Osteoblast (primary cell): ENCODE results near the gene ARL2. TPM values are rescaled to one million over a fixed set of nuclear protein-coding genes. Genes with fewer than 3 reads are reported as not detected.

Source experiments
- DNase-seq: peaks from one replicate; pipeline ENCODE4 v3.0.0; 2011; ENCODE audit warnings: low spot score, mixed read lengths; ENCODE audit not compliant: insufficient read length; ENCODE audit errors: missing footprints
- H2AFZ ChIP-seq: 2 replicates; pipeline ENCODE4 v1.6.0; 2011; ENCODE audit warnings: mild to moderate bottlenecking, low read length
- H3K27ac ChIP-seq: 2 replicates; pipeline ENCODE4 v1.5.1; 2011; ENCODE audit warnings: mild to moderate bottlenecking, low read depth, low read length, moderate library complexity
- H3K27me3 ChIP-seq: 2 replicates; pipeline ENCODE4 v1.6.0; 2012; ENCODE audit warnings: mild to moderate bottlenecking, control low read depth, inconsistent platforms, low read length, moderate library complexity; ENCODE audit not compliant: insufficient read depth
- H3K36me3 ChIP-seq: 2 replicates; pipeline ENCODE4 v1.5.1; 2011; ENCODE audit warnings: mild to moderate bottlenecking, low read length, control low read depth, moderate library complexity; ENCODE audit not compliant: insufficient read depth
- H3K4me1 ChIP-seq: 2 replicates; pipeline ENCODE4 v1.5.1; 2011; ENCODE audit warnings: mild to moderate bottlenecking, low read length, control low read depth, moderate library complexity; ENCODE audit not compliant: insufficient read depth
- H3K4me2 ChIP-seq: 2 replicates; pipeline ENCODE4 v1.6.0; 2011; ENCODE audit warnings: mild to moderate bottlenecking, low read length; ENCODE audit not compliant: insufficient read depth
- H3K4me3 ChIP-seq: fragments of 200-600 bp; sonication (generic); 3 replicates; pipeline ENCODE4 v1.5.1; 2012; ENCODE audit warnings: mild to moderate bottlenecking, low read length, inconsistent platforms; ENCODE audit not compliant: insufficient read depth
- H3K79me2 ChIP-seq: 2 replicates; pipeline ENCODE4 v1.6.0; 2012; ENCODE audit warnings: mild to moderate bottlenecking, low read length, control low read depth, inconsistent platforms; ENCODE audit not compliant: insufficient read depth
- H3K9me3 ChIP-seq: 2 replicates; pipeline ENCODE4 v1.5.1; 2011; ENCODE audit warnings: low read depth, low read length, control low read depth
- H4K20me1 ChIP-seq: 2 replicates; pipeline ENCODE4 v1.6.0; 2012; ENCODE audit warnings: mild to moderate bottlenecking, low read length, control low read depth; ENCODE audit not compliant: insufficient read depth
- total RNA-seq: library from RNA; depleted of rRNA; stranded (reverse); fragments of >200 nt; gene quantifications from 2 replicates; pipeline ENCODE4 v1.2.3, GENCODE V29; 2012
- TF ChIP-seq, protein P1 (sequence below): IDR thresholded peaks from 2 replicates; pipeline ENCODE4 v1.5.1; 2011; ENCODE audit warnings: mild to moderate bottlenecking, low read depth, low read length, moderate library complexity; ENCODE audit errors: extremely low read depth

The ARL2 gene
- total RNA-seq, 1 donor, result 78.5 TPM

DNA sequence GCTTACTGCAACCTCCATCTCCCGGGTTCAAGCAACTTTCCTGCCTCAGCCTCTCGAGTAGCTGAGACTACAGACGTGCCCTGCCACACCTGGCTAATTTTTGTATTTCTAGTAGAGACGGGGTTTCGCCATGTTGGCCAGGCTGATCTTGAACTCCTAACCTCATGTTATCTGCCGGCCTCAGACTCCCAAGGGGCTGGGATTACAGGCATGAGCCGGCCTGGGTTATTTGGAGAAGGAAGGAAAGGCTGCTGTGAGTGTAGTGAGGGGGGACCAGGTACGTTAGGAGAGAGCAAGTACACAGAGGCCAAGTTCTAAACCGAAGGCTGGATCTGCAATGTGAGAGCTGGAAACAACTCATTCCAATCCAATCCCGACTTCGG lies 17.6 kb upstream of the ARL2 start:
- H2AFZ ChIP-seq, result peak overlapping the region; percentile 74
- H3K4me2 ChIP-seq, result peak overlapping the region; percentile 79

DNA sequence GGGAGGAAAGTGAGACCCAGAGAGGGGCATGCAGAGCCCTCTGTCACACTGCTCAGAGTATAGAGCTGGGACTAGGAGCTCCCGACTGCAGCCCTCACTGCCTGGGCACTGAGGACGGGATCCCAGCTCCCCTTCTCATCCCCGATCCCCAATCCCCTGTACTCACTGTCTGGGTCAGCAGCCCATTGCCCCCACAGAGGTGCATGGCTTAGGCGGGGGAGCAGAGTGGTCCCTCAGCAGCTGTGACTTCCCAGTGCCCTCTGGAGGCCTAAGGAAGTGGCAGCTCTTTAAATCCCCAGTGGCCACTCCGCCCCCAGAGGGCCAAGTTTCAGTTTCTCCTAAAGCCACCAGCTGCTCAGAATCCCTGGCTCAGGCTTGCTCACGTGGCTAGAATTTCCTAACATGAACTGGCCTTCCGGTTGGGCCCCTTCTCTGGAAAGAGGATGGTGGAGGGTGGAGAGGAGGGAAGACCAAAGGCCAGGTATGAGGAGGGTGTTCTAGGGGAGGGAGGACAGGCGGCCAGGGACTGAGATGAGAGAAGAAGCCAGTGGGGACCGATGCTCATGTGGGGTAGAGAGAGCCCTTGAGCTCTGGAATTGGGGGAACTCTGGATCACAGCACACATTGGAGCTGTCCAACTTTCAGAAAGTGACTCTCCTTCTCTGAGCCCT lies 17.1 kb upstream of the ARL2 start, which contains the start of gene BATF2:
BATF2 (minus strand) TSS at position 262 of the 671 bp plus-strand sequence; CDS start at position 205, 57 bp downstream.
- Histone ChIP-seq H4K20me1 (no peaks in the 10 kb centered on the region), H3K36me3 (no peaks in the 10 kb centered on the region), H3K27ac (peak within 1 kb of the TSS; percentile 8), H3K4me3 (peak within 1 kb of the TSS; percentile 67), H3K79me2 (no peaks in the 10 kb centered on the region), H3K4me2 (peak within 1 kb of the TSS; percentile 79), H3K4me1 (peaks cover 9% of the 10 kb centered on the region), H2AFZ (peak within 1 kb of the TSS; percentile 74), H3K27me3 (no peaks in the 10 kb centered on the region), H3K9me3 (no peaks in the 10 kb centered on the region)
- TF ChIP-seq, protein P1, sequence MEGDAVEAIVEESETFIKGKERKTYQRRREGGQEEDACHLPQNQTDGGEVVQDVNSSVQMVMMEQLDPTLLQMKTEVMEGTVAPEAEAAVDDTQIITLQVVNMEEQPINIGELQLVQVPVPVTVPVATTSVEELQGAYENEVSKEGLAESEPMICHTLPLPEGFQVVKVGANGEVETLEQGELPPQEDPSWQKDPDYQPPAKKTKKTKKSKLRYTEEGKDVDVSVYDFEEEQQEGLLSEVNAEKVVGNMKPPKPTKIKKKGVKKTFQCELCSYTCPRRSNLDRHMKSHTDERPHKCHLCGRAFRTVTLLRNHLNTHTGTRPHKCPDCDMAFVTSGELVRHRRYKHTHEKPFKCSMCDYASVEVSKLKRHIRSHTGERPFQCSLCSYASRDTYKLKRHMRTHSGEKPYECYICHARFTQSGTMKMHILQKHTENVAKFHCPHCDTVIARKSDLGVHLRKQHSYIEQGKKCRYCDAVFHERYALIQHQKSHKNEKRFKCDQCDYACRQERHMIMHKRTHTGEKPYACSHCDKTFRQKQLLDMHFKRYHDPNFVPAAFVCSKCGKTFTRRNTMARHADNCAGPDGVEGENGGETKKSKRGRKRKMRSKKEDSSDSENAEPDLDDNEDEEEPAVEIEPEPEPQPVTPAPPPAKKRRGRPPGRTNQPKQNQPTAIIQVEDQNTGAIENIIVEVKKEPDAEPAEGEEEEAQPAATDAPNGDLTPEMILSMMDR, result peak; percentile 23
- peak; percentile 90 for DNase-seq

More for the DNA sequence above, 17.6 kb upstream of the ARL2 start:
- no peaks in the 10 kb centered on the region for H4K20me1 ChIP-seq
- no peaks in the 10 kb centered on the region for H3K9me3 ChIP-seq
- no peak for DNase-seq
- H3K4me3 ChIP-seq, result peak overlapping the region; percentile 67
- no peaks in the 10 kb centered on the region for H3K36me3 ChIP-seq
- H3K27me3 ChIP-seq, result no peaks in the 10 kb centered on the region
- H3K4me1 ChIP-seq, result peaks cover 9% of the 10 kb centered on the region
- TF ChIP-seq, protein P1, result no peak
- no peaks in the 10 kb centered on the region for H3K79me2 ChIP-seq
- H3K27ac ChIP-seq, result peak overlapping the region; percentile 8

DNA sequence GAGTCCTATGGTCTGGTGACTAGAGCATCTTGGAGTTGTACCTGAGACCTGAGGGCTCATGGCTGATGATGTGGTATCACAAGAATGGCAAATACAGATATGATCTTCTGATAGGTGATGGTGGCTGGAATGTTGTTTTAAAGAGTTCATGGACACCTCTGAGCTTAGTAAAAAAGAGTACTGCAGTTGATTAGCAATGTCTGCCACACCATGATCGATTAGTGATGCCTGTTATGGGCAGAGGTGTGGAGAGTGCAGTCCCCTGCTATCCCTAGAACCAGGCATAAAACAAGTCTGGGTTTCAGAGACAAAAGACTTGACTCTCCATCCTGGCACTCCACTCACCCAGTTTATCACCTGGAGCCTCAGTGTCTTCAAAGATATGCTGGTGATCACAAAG lies 15.8 kb upstream of the ARL2 start:
- Histone ChIP-seq H3K36me3 (no peaks in the 10 kb centered on the region), H3K4me1 (peaks cover 9% of the 10 kb centered on the region), H2AFZ (no peak overlapping the region), H3K9me3 (no peaks in the 10 kb centered on the region), H3K79me2 (no peaks in the 10 kb centered on the region), H3K27me3 (no peaks in the 10 kb centered on the region), H3K27ac (no peak overlapping the region), H4K20me1 (no peaks in the 10 kb centered on the region), H3K4me2 (no peak overlapping the region), H3K4me3 (no peak overlapping the region)
- DNase-seq, result no peak
- TF ChIP-seq, protein P1, result no peak

DNA sequence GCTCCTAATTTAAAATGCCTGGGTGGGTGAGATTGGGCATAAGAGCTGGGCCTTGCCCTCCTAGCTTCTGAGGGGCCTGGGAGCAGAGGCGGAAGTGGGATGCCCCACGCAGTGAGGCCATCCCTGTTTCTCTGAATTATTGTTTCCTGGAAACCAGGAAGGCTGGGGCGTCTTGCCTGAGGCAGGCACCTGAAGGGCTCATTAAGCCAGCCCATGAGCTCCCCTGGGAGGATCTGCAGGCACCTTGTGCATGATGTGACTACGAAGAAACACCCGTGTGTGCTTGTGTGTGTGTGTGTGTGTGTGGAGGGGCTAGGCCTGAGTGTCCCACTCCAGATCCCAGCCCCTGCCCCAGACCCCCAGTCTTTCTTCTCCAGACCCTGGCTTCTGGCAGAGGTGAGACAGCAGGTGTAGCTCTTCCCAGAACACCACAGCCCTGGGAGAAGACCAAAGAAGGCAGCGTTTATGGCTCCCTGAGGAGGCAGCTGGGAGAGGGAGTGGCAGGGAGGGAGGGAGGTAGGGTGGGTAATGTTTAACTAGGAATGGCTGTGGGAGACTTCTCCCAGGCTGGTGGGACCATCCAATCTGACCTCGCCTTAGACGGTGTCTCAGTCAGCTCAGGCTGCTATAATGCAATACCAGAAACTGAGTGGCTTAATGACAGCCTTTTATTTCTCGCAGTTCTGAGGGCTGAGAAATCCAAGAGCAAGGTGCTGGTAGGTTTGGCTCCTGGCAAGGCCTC lies 15.1 kb upstream of the ARL2 start:
- no peak for DNase-seq
- H3K4me1 ChIP-seq, result peaks cover 9% of the 10 kb centered on the region
- H3K4me2 ChIP-seq, result no peak overlapping the region
- H3K9me3 ChIP-seq, result no peaks in the 10 kb centered on the region
- H2AFZ ChIP-seq, result no peak overlapping the region
- no peaks in the 10 kb centered on the region for H3K79me2 ChIP-seq
- no peaks in the 10 kb centered on the region for H4K20me1 ChIP-seq
- no peak overlapping the region for H3K27ac ChIP-seq
- H3K4me3 ChIP-seq, result no peak overlapping the region
- H3K27me3 ChIP-seq, result no peaks in the 10 kb centered on the region
- TF ChIP-seq, protein P1, result no peak
- no peaks in the 10 kb centered on the region for H3K36me3 ChIP-seq
